Gastroesophageal sphincter (tissue), 4 donors: ENCODE measurements around the gene SIGLEC10. TPM values are rescaled to one million over a fixed set of nuclear protein-coding genes. Genes with fewer than 3 reads are reported as not detected.
"Not testable (repeated sequence)": the region's sequence is repeated elsewhere in the genome, so short reads cannot be mapped to it uniquely, and the experiment has no call there.

ENCODE experiments used
- ATAC-seq: fragments of 150-250 bp; one replicate; pipeline ENCODE4 v1.9.1; 2016; ENCODE audit warnings: mild to moderate bottlenecking, moderate library complexity
- H3K27ac ChIP-seq, 4 donors: fragments of 200-600 bp; sonication (generic) in 3 of 4; 1 replicate in 3 of 4; 2 replicates in 1 of 4; pipeline ENCODE4 v1.5.1; 2016 to 2019
- H3K27me3 ChIP-seq: fragments of 200-600 bp; sonication (generic); one replicate; pipeline ENCODE4 v1.5.1; 2019
- H3K36me3 ChIP-seq, 2 donors: fragments of 200-600 bp; sonication (generic); one replicate each; pipeline ENCODE4 v1.5.1; 2019; ENCODE audit warnings: control low read depth in 1 of 2
- H3K4me1 ChIP-seq, 3 donors: fragments of 200-600 bp; sonication (generic); 1 replicate in 2 of 3; 2 replicates in 1 of 3; pipeline ENCODE4 v1.5.1; 2016 to 2019; ENCODE audit warnings: control low read depth in 2 of 3
- H3K4me3 ChIP-seq, 2 donors: fragments of 200-600 bp; sonication (generic); one replicate each; pipeline ENCODE4 v1.5.1; 2019; ENCODE audit warnings: mild to moderate bottlenecking in 1 of 2, moderate library complexity in 1 of 2
- H3K9me3 ChIP-seq, 3 donors: fragments of 200-600 bp; sonication (generic); one replicate each; pipeline ENCODE4 v1.5.1; 2017 to 2019; ENCODE audit warnings: control low read depth in 2 of 3
- EP300 ChIP-seq: sonication (generic); formaldehyde crosslinking; IDR thresholded peaks from one replicate; pipeline ENCODE4 v1.6.1; 2017; ENCODE audit warnings: antibody characterized with exemption, mild to moderate bottlenecking
- POLR2A ChIP-seq, 2 donors: fragments of 450-650 bp; IDR thresholded peaks; one replicate each; pipeline ENCODE4 v1.6.1; 2017; ENCODE audit warnings: antibody characterized with exemption in 2 of 2, mild to moderate bottlenecking in 2 of 2, moderate library complexity in 1 of 2
- POLR2AphosphoS5 ChIP-seq: sonication (generic); formaldehyde crosslinking; IDR thresholded peaks from one replicate; pipeline ENCODE4 v1.6.1; 2017; ENCODE audit warnings: antibody characterized with exemption
- WGBS, 2 donors: methylation state at CpG; one replicate each; pipeline ENCODE4 v1.1.5; 2018; ENCODE audit warnings: low coverage in 1 of 2; 5-methylcytosine and 5-hydroxymethylcytosine counted together
- total RNA-seq, 4 donors: library from RNA; depleted of rRNA; stranded (reverse); fragments of >200 nt; gene quantifications; one replicate each; pipeline ENCODE4 v1.1.0, GENCODE V29; 2016
- TF ChIP-seq, protein P1 (sequence below), 4 experiments: fragments of 200-600 bp in 2 of 4; fragments of 450-650 bp in 2 of 4; sonication (generic) in 1 of 4; IDR thresholded peaks; one replicate each; pipeline ENCODE4 v1.5.1; 2017 to 2019; ENCODE audit warnings: antibody characterized with exemption in 4 of 4, mild to moderate bottlenecking in 2 of 4, moderate library complexity in 2 of 4

The SIGLEC10 gene, protein sequence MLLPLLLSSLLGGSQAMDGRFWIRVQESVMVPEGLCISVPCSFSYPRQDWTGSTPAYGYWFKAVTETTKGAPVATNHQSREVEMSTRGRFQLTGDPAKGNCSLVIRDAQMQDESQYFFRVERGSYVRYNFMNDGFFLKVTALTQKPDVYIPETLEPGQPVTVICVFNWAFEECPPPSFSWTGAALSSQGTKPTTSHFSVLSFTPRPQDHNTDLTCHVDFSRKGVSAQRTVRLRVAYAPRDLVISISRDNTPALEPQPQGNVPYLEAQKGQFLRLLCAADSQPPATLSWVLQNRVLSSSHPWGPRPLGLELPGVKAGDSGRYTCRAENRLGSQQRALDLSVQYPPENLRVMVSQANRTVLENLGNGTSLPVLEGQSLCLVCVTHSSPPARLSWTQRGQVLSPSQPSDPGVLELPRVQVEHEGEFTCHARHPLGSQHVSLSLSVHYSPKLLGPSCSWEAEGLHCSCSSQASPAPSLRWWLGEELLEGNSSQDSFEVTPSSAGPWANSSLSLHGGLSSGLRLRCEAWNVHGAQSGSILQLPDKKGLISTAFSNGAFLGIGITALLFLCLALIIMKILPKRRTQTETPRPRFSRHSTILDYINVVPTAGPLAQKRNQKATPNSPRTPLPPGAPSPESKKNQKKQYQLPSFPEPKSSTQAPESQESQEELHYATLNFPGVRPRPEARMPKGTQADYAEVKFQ
- total RNA-seq = 1 to 10 TPM; 1.1 to 6.9 (median 3.2) TPM

DNA sequence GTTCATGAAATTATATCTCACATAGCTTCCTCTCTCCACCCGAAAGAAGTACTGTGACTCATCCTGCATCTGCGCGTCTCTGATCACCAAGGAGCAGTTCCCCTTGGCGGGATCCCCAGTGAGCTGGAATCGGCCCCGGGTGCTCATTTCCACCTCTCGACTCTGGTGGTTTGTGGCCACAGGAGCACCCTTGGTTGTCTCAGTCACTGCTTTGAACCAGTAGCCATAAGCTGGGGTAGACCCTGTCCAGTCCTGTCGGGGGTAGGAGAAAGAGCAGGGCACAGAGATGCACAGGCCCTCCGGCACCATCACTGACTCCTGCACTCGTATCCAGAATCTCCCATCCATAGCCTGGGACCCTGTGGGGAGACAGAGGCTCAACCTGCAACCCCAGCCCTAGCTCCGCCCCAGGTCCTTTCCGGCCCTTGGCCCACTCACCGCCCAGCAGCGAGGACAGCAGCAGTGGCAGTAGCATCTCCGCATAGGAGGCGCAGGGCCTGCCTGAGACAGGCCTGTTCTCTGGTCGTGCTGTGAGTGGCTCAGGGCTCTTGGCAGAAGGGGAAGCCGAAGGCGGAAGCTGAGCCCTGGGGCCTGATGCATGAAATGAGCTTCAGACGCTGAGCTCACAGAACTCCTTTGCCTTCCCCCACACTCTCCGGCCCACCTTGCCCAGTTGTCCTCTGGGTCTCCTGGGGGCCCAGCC, at the start of gene SIGLEC10:
Gene SIGLEC10 (minus strand): TSS at position 536 of the 703 bp plus-strand sequence. CDS start 61 bp downstream, at position 475.
- Histone ChIP-seq H3K36me3 (no peaks in the 10 kb centered on the region), H3K9me3 (no peaks in the 10 kb centered on the region), H3K27ac (no peak within 1 kb of the TSS), H3K27me3 (peaks cover 73% of the 10 kb centered on the region), H3K4me1 (no peaks in the 10 kb centered on the region), H3K4me3 (no peak within 1 kb of the TSS)
- TF ChIP-seq POLR2A (IDR thresholded peaks at IDR 0.05) (no peak), POLR2AphosphoS5 (no peak), EP300 (no peak)
- TF ChIP-seq, protein P1, sequence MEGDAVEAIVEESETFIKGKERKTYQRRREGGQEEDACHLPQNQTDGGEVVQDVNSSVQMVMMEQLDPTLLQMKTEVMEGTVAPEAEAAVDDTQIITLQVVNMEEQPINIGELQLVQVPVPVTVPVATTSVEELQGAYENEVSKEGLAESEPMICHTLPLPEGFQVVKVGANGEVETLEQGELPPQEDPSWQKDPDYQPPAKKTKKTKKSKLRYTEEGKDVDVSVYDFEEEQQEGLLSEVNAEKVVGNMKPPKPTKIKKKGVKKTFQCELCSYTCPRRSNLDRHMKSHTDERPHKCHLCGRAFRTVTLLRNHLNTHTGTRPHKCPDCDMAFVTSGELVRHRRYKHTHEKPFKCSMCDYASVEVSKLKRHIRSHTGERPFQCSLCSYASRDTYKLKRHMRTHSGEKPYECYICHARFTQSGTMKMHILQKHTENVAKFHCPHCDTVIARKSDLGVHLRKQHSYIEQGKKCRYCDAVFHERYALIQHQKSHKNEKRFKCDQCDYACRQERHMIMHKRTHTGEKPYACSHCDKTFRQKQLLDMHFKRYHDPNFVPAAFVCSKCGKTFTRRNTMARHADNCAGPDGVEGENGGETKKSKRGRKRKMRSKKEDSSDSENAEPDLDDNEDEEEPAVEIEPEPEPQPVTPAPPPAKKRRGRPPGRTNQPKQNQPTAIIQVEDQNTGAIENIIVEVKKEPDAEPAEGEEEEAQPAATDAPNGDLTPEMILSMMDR (IDR thresholded peaks at IDR 0.05) = no peak
- ATAC-seq = no peak
- 73% methylated on average over 3 of the region's 21 CpGs; no CpG with 5 or more reads in 1 of the 2 donors for WGBS, 2 donors

DNA sequence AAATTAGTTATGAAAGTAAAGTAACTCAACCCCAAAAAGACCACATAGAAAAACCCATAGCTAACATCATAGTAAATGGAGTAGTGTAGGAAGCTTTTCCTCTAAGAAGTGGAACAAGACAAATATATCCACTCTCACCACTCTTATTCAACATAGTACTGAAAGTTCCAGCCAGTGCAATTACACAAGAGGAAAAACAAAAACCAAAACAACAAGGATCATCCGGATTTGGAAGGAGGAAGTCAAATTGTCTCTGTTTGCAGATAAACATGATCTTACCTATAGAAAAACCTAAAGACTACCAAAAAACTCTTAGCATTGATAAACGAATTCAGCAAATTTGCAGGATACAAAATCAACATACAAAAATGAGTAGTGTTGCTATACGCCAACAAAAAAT, 49.3 kb upstream of the SIGLEC10 start:
- H3K27me3 ChIP-seq = peaks cover 57% of the 10 kb centered on the region
- H3K9me3 ChIP-seq = no peaks in the 10 kb centered on the region
- no peak overlapping the region for H3K27ac ChIP-seq
- H3K4me1 ChIP-seq = no peaks in the 10 kb centered on the region
- TF ChIP-seq EP300 (no peak), POLR2A (IDR thresholded peaks at IDR 0.05) (no peak)
- TF ChIP-seq, protein P1 (IDR thresholded peaks at IDR 0.05) = no peak
- 35 to 59% methylated on average over 3 of the region's 3 CpGs for WGBS, 2 donors
- no peaks in the 10 kb centered on the region for H3K36me3 ChIP-seq
- no peak overlapping the region for H3K4me3 ChIP-seq
- ATAC-seq = no peak

DNA sequence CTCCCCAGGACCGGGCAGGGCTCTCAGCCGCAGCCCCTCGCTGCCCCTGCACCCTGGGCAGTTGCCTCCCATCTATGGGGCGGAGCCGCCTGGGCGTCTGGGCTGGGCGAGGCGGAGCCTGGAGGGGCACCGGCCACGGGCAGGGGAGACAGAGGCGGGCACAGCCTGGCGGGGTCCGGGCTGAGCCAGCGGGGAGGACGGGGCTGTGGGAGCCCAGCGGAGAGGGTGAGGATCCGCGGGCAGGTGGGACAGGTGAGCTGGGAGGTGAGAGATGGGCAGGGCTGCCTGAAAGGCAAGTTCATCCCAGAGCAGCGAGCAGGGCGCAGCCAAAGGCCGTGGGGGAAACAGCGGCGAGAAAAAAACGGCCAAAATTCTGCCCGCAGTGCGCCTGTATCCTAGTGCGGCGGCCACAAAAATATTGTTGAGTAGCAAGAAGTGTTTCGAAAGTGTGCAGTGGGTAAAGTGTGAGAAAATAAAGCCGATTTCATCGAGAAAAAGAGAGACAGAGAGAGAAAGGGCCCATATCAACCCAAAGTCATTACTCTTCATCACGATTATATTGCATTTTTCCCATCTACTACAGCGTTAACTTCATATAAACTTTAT, 46.6 kb upstream of the SIGLEC10 start:
- not testable (repeated sequence) for H3K9me3 ChIP-seq, H3K36me3 ChIP-seq, H3K27ac ChIP-seq, ATAC-seq, H3K4me3 ChIP-seq, H3K4me1 ChIP-seq
- whole genome bisulfite sequencing, 2 donors = 31 to 59% methylated on average over 8 to 11 of the region's 33 CpGs
- H3K27me3 ChIP-seq = peaks cover 70% of the 10 kb centered on the region

DNA sequence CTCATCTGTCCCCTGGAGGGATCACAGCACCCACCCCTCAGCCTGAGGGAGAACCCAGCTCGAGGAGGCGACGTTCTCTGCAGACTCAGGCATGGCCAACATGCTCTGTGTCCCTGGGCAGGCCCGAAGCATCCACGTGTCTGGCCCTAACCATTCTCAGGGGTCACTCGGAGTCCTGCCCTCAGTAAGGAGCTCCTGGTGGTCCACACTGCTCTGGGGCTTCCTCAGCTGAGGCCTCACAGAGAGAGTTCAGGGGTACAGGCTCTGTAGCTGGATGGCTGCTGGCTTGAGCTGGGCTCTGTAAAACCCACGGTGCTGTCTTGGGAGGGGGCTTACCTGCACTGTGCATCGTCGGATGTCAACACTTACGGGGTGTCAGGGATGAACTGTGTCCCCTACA, 45.2 kb upstream of the SIGLEC10 start:
- WGBS, 2 donors = no CpG with 5 or more reads among the region's 10 CpGs
- TF ChIP-seq POLR2A (IDR thresholded peaks at IDR 0.05) = no peak
- no peak for TF ChIP-seq EP300
- TF ChIP-seq POLR2AphosphoS5 = no peak
- TF ChIP-seq, protein P1 (IDR thresholded peaks at IDR 0.05) = no peak
- Histone ChIP-seq H3K27me3 (peaks cover 72% of the 10 kb centered on the region), H3K4me1 (no peaks in the 10 kb centered on the region), H3K27ac (no peak overlapping the region), H3K9me3 (no peaks in the 10 kb centered on the region), H3K4me3 (no peak overlapping the region), H3K36me3 (no peaks in the 10 kb centered on the region)
- no peak for ATAC-seq

DNA sequence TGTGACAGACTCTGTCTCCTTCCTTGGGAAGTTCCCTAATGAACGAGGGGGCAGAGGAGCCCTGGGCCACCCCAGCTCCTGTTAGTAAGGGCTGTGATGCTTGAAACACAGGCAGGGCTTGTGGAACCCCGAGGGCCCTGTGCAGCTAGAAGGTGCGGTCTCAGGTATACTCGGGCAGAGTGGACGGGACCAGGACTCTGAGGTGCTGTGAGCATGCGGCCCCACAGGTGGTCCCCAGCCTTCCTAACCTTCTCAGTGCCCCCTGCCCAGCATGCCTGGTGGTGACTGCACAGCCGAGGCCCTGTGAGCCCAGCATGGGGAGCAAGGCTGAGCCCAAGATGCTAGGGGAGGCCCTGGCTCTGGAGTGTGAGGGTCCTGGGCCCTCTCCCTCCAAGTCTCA, 44.8 kb upstream of the SIGLEC10 start:
- no peaks in the 10 kb centered on the region for H3K36me3 ChIP-seq
- peaks cover 76% of the 10 kb centered on the region for H3K27me3 ChIP-seq
- H3K27ac ChIP-seq = no peak overlapping the region
- 80% methylated on average over 1 of the region's 7 CpGs; no CpG with 5 or more reads in 1 of the 2 donors for WGBS, 2 donors
- no peak for ATAC-seq
- H3K4me1 ChIP-seq = no peaks in the 10 kb centered on the region
- H3K9me3 ChIP-seq = no peaks in the 10 kb centered on the region
- TF ChIP-seq EP300 (no peak), POLR2AphosphoS5 (no peak), POLR2A (IDR thresholded peaks at IDR 0.05) (no peak)
- TF ChIP-seq, protein P1 (IDR thresholded peaks at IDR 0.05) = no peak
- no peak overlapping the region for H3K4me3 ChIP-seq
